NCI-H2196 treated with DMSO at 0.1 percent for 48 hours (cell line): ENCODE data around the gene KCNJ15.
"Not testable (repeated sequence)": the region's sequence is repeated elsewhere in the genome, so short reads cannot be mapped to it uniquely, and the experiment has no call there.

Experiments used
- DNase-seq: peaks from one replicate; lab custom pipeline; 2025; ENCODE audit not compliant: unreplicated experiment; lab: John Stamatoyannopoulos, UW

Gene KCNJ15

GRCh38 chr21:38244407-38244787 is 12.4 kb upstream of the KCNJ15 start:
- DNase-seq = no peak

DNA sequence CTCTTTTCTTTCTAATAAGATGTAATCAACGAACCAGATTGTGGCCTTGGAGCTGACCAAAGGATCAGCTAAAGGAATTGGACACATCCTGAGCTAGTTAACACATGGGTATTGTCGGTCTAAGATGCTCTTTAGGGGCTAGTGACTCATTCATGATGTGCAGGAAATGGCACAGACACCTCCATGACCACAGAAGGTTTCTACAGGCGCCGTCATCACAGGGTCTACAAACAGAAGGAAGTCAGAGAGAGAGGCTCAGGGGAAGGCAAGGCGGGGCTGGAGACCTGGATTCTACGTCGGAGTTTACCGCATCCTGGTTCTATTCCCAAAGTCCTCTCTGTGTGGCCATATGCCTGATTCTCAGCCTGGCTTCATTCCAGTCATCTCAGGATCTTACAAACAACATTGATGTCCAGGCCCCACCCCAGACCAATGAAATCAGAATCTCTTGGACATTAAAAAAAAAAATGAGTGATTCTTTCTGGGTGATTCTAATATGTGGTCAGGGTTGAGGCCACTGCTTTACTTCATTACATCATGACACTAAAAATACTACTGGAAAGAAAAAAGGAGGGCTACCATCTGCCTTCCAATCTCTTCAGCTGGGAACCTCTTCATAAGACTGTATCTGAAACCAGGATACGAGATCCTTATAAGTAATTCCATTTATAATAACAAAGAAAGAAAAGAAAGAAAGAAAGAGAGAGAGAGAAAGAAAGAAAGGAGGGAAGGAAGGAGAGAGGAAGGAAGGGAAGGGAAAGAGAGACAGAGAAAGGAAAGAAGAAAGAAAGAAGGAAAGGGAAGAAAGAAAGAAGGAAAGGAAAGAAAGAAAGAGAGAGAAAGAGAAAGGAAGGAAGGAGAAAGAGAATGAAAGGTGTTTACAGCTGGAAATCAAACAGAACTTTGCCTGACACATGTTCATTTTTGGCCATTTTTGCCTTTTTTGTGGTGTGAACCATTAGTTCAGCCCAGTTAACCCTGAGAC is 11.6 kb upstream of the KCNJ15 start:
- DNase-seq = no peak

DNA sequence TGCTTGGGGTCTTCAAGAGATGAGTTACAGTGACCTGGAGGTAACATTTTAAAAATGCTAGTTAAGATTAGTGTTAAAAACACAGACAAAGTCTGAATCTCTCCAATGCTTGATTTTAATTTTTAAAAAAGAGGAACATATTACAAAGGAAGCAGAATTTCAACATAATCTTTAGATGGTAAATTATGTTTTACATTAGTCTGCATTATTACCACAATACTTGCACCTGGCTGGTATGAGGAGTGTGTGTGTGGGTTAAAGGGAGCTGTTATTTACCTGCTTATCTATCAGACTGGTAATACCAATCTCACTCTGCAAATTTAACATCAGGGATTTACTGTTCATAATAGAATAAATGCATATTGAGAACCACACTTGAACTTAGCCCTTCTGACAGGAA is 10.3 kb upstream of the KCNJ15 start:
- DNase-seq = no peak

GRCh38 chr21:38247054-38247453 is 9.7 kb upstream of the KCNJ15 start:
- not testable (repeated sequence) for DNase-seq

- no peak for DNase-seq
Observed at GRCh38 chr21:38247738-38248510, 8.9 kb upstream of the KCNJ15 start.

DNA sequence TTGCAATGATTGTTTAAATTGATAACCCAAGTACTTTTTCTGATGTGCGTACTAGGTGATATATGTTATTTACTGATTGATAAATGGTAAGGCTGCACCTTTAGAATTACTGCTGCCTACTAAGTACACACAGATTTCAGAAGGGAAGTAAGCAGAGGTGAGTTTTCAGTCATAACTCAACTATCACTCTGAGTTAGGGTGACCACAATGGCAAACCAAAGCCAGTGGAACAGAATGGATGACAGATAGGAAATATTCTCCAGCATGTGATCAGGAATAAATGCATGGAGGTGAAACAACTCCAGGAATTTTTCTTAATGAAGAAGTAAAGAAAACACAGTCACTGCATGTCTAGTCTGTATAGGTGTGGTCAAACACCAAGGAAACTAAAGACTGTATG is 7.5 kb upstream of the KCNJ15 start:
- no peak for DNase-seq

DNA sequence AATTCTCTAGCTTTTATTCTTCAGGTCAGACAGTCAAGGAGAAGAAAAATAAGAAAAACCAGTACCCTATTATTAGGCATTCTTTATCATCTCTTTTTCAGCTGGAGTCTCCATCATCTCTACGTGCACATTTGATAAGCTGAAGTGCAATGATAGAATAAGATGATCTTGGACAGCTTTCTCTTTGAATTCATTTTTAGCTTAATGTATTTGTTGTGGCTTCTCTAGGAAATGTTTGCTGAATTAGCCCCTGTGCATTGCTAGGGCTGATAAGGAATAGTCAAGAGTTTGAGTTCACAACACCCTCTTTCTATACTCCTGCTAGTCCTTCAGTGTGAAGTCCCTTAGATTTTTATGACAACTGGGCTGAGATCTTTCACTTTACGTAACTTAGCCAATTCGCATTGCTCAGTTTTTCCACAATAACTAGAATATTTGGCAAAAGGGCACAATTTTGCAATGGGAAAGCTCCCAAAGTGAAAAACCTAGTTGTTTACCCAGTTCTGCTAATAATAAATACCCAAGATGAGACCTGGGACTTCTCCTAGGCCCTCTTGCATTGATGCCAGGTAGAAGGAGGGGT is 7.0 kb upstream of the KCNJ15 start:
- no peak for DNase-seq

- no peak for DNase-seq
Observed at GRCh38 chr21:38250991-38251418, 5.8 kb upstream of the KCNJ15 start.

- no peak for DNase-seq
Observed at GRCh38 chr21:38254970-38255369, 1.8 kb upstream of the KCNJ15 start.

DNA sequence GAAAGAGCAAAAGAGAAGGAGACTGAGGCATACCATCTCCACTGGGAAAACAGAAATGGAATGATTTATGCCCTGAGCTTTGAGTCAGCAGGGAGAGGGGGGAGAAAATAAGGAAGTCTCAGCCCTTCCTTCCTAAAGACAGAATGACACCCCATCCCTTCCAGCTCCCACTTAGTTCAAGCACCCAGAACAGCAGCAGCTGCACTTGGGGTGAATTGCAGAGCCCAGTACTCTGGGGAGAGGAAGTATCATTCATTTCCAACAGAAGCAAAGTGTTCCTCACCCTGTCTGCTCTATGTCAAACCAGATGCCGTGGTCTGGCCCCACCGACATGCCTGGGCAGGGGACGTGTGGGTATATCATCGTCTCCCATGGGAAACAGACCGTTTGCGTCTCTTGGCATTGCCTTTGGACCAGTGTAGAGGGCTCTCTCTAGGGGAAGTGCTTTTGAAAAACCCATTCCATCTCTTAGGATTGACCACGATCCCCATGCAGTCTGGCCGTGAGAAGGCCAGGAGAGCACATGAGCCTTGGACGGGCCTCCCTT is 1.1 kb upstream of the KCNJ15 start:
- DNase-seq = no peak

GRCh38 chr21:38257667-38258066 is 876 bp downstream of the KCNJ15 start:
- DNase-seq = no peak

DNA sequence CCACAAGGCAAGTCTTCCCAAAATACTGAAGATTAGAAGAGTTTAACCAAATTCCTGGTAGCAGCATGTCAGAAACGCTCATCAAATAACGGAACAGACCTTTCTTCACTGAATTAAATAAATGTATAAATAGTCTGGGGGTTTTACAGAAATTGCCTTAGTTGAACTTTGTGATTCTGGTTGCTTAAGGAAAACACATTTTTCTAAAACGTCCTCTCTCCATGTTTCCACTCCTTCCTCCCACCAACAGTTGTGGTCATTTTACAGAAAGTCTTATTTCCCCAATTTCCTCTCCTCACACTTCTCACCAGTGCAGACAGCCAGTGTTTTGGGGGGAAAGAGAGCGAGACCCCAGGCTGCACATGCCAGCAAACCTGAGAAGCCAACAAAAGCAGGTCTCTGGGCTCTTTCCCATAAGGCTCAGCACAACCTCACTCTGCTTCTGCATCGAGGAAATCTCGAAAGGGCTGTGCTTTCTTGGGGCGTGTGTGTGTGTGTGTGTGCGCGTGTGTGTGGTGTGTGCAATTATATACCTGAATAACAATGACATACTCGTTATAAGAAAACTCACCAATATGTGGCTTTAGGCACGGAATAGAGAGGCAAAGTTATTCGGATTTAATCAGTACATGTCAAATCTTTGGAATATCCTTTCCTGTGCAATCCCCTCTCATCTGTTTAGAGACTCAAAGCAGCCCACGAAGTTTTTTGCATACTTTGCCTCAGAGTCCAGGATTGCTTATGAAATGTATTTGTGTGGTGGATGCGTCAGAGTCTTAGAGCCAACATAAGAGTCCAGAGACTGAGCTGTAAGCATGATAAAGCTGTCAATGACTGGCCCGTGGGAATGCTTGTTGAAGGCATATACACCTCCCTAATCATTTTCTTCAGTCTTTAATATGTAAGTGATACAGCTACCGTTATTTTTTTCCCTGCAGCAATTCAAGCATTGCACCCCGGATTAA is 2.0 kb downstream of the KCNJ15 start:
- DNase-seq = no peak

GRCh38 chr21:38259665-38260064 is 2.9 kb downstream of the KCNJ15 start:
- DNase-seq = no peak

DNA sequence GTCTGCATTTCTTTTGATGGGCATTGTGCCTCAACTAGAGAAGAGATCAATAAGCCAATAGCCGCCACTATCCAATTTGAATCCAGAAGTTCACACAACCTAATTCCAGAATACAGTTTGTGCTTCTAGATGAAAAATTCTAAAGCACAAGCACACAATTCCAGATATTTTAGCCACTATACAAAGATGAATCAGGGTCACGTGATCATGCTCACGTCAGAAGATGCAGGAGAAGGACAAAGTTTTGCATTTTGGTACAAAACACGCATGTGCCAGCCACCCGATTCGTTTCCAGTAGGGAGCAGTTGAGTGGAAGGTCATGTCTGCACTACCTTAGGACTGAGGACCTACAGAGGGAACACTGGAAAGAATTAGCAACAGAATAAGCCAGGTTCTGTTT is 3.6 kb downstream of the KCNJ15 start:
- DNase-seq = no peak

DNA sequence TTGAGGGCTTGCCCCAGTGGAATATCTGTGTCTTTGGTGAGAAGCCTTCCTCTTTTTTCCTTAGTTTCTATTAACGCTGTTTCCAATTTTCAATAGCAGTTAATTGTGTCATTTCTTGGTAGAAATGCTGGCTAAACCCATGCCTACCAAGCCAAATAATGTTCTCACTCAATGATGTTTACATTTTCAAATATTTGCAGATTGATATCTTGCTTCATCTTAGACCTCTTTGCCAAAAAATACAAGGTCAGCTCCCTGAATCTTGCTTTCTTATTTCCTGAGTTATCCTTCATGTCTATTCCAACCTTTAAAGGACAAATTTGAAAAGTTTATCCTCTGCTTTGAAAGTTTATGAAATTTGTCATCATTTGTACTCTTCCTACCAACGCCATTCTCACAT is 5.1 kb downstream of the KCNJ15 start:
- no peak for DNase-seq

GRCh38 chr21:38263493-38263892 is 6.7 kb downstream of the KCNJ15 start:
- DNase-seq = no peak

DNA sequence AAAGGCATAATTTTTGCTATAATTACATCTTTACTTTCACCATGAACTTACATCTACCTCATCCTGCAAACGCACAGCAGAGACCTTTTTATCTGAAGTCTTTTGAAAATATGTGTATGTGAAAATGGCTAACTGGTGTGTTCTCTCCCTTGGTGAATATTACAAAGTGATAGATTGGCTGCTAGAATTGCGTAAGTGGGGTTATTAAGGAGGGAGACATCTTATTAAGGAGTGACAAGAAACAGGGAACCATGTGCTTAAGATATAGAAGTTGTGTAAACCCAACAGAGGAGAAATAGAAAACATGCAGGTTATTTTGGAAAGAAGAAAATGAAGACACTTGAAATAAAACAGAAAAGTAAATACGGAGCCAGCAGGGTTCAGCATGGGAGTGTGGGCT is 7.8 kb downstream of the KCNJ15 start:
- DNase-seq = no peak

DNA sequence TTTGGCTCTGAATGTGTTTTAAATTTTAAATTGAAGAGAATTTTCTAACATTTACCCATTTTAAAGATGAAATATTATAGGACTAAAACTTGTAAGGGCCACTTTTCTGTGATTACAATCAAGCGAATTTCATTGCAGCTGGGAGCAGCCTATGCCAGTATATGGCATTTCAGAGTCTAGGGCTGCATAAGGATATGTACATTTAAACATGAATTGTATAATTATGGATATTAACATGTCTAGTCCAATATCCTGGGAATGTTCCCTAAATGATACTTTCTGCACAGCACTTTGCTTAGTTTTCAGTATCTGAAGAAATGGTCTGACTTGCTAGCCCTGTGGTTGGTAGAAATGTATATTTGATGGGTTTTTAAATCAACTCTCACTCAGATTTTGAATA is 8.4 kb downstream of the KCNJ15 start:
- DNase-seq = no peak

GRCh38 chr21:38266732-38267131 is 9.9 kb downstream of the KCNJ15 start:
- DNase-seq = no peak

GRCh38 chr21:38267136-38267755 is 10.5 kb downstream of the KCNJ15 start:
- DNase-seq = no peak
